HK-2 (cell line): ENCODE results near the gene AMIGO2.

ENCODE experiments used
- DNase-seq: peaks from one replicate; pipeline ENCODE4 v3.0.0-alpha.2; 2018; ENCODE audit not compliant: unreplicated experiment

The AMIGO2 gene

DNA sequence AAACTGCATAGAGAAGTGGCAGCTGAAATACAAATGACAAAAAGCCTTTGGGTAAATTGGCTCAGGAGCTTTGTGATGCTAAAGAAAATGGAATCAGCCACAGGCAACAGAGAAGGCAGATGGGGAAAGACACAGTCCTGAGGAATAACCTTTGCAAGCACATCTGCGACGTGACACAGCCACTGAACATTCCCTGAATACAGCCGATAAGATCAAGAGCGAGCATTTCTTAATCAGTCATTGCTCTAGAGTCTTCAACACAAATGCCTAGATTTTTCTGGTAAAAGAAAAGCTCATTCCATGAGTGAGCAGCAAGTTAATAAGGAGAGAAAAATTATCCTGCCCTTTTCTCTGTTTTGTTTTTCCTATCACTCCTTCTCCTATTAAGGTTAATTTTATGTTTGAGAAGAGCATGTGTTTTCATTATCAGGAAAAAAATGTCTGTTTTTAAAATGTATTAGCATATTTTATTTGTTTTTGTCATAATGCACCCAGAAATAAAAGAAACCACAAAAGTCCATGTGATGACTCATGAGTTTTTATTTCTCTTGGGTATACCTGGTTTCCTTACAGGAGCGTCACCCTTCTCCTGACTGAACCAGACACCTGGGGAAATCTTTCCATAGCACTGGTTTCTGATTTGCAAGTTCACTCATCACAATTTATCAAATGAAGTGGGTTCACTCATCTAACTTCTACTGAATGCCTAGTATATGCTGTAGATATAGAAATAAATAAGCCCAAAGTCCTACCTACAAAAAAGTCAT lies 45.8 kb downstream of the AMIGO2 start:
- DNase-seq, result no peak

DNA sequence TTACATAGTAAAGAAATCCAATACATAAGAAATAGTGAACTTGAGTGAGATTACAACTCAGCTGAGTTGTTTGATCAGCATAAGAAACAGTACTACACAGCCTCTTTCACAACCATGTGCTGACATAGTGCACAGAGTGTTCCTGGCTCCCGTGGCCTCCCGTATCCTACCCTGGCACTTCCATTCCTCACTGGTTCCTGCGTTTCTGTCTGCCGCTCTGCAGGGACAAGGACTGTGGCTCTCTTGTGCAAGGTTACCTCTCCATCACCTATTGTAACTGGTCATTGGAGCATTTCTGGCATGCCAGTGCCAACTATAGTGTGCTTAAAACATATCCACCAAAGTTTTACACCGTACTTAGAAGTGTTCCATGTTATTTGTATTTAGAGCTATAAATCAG lies 46.7 kb downstream of the AMIGO2 start:
- DNase-seq, result no peak

DNA sequence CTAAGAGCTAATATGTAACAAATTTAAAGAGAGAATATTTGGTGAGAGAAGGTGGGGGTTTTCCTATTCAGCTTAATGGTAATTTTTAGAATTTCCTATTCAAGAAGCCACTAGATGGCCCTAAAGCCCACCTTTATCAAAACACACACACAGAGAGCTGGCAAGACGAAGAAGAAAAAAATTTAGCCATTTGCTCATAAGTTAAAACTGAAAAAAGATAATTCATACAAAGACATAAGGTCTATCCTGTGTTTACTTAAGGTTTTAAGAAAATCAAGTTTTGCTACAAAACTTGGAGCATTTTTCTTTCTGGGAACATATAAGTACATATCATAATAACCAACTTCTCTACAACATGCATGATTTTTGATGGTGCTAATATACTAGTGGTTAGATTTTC lies 47.1 kb downstream of the AMIGO2 start:
- DNase-seq, result no peak

DNA sequence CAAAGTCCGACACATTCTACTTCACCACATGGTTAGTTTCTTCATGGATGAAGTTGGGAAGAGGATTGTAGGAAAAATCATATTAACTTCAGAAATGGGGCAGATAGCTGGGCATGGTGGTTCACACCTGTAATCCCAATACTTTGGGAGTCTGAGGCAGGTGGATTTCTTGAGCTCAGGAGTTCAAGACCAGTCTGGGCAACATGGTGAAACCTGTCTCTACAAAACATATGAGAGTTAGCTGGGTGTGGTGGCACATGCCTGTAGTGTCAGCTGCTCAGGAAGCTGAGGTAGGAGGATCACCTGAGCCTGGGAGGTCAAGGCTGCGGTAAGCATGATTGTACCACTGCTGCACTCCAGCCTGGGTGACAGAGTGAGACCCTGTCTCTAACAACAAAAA lies 49.9 kb downstream of the AMIGO2 start:
- no peak for DNase-seq

DNA sequence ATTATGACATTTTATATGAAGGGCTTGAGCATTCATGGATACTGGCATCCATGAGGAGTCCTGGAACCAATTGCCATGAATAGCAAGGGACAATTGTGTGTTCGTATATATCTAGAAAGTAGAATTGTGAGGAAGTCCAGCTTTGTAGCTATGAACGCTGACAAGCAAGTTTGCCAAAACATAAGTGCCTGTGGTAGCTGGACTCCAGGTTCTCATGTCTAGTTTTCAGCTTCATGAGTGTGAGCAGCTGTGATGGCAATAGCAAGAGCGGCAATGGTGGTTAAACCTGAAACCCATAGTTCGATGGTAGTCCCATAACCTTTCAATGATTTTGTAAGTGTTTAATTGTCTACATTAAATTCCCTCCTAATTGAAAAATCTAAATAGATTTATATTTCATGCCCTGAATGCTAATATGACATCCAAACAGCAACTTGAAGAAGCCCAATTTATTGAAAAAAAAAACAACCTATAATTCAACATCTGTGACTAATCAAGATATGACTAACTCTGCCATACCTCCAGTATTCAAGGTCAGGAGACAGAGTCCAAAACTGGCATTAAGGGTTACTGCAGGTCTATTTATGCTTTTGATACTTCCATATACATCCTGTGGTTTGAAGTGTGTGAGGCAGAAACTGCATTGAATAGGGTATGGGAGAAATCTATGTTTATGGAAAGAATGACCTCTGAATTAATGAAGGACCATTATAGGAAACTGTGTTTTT lies 50.6 kb downstream of the AMIGO2 start:
- no peak for DNase-seq

DNA sequence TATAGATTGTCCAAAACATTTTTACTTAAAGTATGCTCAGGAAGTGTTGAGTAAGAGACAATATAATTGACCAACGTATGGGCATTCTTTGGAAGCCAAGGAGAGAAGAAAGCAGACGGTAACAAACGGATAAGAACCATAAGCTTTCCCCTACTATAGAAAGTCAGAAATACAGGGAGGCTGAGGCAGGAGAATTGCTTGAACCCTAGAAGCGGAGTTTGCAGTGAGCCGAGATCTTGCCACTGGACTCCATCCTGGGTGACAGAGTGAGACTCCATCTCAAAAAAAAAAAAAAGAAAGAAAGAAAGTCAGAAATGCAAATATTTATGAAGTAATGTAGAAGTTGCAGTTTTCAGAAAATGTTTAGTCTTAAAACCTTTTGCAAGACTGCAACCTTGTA lies 51.6 kb downstream of the AMIGO2 start:
- no peak for DNase-seq
